Measurements from ENCODE around the gene AXDND1.

- no peak for TF ChIP-seq CTCF (conservative IDR thresholded peaks at IDR 0.05 in 1 of 2, IDR thresholded peaks at IDR 0.05 in 1 of 2; ENCODE audit: low read depth in 1 of 2, low read length in 2 of 2)
- TF ChIP-seq EZH2 (IDR thresholded peaks at IDR 0.05; ENCODE audit: low read length, missing control alignments), result no peak
Measured at GRCh38 chr1:179340918-179341317, 24.9 kb upstream of the AXDND1 start.

Data from fibroblast of lung (primary cell).